ENCODE data around the gene CNPY4.

The CNPY4 gene

GRCh38 chr7:100087055-100087750 is 32.2 kb upstream of the CNPY4 start:
- Mint-ChIP-seq H3K9me3 (no peaks in the 10 kb centered on the region), H3K27ac (no peak overlapping the region), H3K27me3 (peaks cover 6% of the 10 kb centered on the region), H3K4me3 (no peak overlapping the region), H3K4me1 (ENCODE audit: low read depth) (peaks cover 45% of the 10 kb centered on the region), H3K36me3 (ENCODE audit: low read depth) (peaks cover 36% of the 10 kb centered on the region)
- intact Hi-C loops (cut with micrococcal nuclease): loop anchor here (10.0 kb wide), 2 partner anchors 72 to 532 kb away; partner anchors contain the start of genes FAM200A, ZKSCAN1 and ZNF655

DNA sequence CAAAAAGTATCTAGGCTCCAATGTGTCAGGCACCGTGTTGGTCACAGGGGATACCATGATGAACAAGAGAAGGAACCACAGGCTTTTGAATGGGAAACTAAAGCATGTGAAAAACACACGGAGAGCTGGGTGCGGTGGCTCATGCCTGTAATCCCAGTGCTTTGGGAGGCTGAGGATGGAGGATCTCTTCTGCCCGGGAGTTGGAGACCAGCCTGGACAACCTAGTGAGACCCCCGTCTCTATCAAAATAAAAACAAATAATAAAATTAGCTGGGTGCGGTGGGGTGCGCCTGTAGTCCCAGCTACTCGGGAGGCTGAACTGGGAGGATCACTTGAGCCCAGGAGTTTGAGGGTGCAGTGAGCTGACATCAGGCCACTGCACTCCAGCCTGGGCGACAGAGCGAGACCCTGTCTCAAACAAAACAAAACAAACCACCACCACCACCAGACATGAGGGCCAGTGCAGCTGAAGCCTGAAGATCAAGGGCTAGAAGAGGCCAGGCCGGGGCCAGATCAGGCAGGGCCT is 31.3 kb upstream of the CNPY4 start:
- H3K36me3 Mint-ChIP-seq (ENCODE audit: low read depth): peaks cover 46% of the 10 kb centered on the region
- intact Hi-C loops (cut with micrococcal nuclease): loop anchor here (10.0 kb wide), 2 partner anchors 73 to 533 kb away; partner anchors contain the start of genes FAM200A, ZKSCAN1 and ZNF655
- no peaks in the 10 kb centered on the region for H3K9me3 Mint-ChIP-seq
- peak overlapping the region; percentile 93 for H3K4me3 Mint-ChIP-seq
- H3K4me1 Mint-ChIP-seq (ENCODE audit: low read depth): peaks cover 36% of the 10 kb centered on the region
- H3K27me3 Mint-ChIP-seq: peaks cover 4% of the 10 kb centered on the region
- peak overlapping the region; percentile 87 for H3K27ac Mint-ChIP-seq

DNA sequence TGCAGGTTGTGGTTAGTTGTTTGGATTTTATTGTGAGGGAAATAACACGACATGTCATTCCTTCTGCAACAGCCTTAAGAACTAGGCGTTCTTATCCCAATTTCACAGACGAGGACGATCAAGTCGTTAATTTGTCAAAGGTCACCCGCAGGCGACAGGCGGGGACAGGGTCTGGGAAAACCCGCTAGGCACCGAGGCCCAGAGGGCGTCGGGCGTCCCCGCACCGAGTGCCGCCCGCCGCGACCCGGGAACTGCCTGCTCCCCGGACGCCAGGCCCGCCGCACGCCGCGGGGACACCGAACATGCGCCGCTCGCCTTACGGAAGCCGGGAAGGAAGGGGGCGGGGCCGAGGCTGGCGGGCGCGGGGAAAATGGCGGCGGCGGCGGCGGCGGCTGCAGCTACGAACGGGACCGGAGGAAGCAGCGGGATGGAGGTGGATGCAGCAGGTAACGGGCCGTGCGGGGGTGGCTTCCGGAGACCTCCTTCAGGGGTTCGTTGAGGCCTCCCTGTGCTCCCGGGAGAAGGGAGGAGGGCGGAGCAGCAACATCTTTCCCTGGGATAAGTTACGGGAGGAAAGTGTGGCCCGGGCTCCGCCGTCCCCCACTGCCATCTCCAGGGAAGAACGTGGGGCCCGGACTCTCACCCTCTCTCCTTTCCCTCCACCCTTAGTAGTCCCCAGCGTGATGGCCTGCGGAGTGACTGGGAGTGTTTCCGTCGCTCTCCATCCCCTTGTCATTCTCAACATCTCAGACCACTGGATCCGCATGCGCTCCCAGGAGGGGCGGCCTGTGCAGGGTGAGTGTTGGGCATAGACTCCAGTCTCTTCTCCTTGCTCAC is 30.6 kb upstream of the CNPY4 start, which contains the start of gene COPS6:
TSS of gene COPS6 (plus strand) at position 349 of the 837 bp plus-strand sequence. CDS start at position 371, 22 bp downstream.
- peaks cover 34% of the 10 kb centered on the region for H3K4me1 Mint-ChIP-seq (ENCODE audit: low read depth)

GRCh38 chr7:100089458-100090196 is 29.8 kb upstream of the CNPY4 start:
- Mint-ChIP-seq H3K4me1 (ENCODE audit: low read depth) (peaks cover 34% of the 10 kb centered on the region), H3K4me3 (peak overlapping the region; percentile 93), H3K9me3 (no peaks in the 10 kb centered on the region), H3K27ac (peak overlapping the region; percentile 87), H3K36me3 (ENCODE audit: low read depth) (peaks cover 60% of the 10 kb centered on the region), H3K27me3 (no peaks in the 10 kb centered on the region)
- intact Hi-C loops (cut with micrococcal nuclease): loop anchor here (10.0 kb wide), 2 partner anchors 75 to 535 kb away; partner anchors contain the start of genes FAM200A, ZKSCAN1 and ZNF655

More for the DNA sequence above, 30.6 kb upstream of the CNPY4 start, which contains the start of gene COPS6:
- peak within 1 kb of the TSS; percentile 93 for H3K4me3 Mint-ChIP-seq
- H3K36me3 Mint-ChIP-seq (ENCODE audit: low read depth): peaks cover 53% of the 10 kb centered on the region
- peaks cover 1% of the 10 kb centered on the region for H3K27me3 Mint-ChIP-seq
- peak within 1 kb of the TSS; percentile 87 for H3K27ac Mint-ChIP-seq
- no peaks in the 10 kb centered on the region for H3K9me3 Mint-ChIP-seq
- intact Hi-C loops (cut with micrococcal nuclease): loop anchor here (10.0 kb wide), 2 partner anchors 74 to 534 kb away; partner anchors contain the start of genes FAM200A, ZKSCAN1 and ZNF655

DNA sequence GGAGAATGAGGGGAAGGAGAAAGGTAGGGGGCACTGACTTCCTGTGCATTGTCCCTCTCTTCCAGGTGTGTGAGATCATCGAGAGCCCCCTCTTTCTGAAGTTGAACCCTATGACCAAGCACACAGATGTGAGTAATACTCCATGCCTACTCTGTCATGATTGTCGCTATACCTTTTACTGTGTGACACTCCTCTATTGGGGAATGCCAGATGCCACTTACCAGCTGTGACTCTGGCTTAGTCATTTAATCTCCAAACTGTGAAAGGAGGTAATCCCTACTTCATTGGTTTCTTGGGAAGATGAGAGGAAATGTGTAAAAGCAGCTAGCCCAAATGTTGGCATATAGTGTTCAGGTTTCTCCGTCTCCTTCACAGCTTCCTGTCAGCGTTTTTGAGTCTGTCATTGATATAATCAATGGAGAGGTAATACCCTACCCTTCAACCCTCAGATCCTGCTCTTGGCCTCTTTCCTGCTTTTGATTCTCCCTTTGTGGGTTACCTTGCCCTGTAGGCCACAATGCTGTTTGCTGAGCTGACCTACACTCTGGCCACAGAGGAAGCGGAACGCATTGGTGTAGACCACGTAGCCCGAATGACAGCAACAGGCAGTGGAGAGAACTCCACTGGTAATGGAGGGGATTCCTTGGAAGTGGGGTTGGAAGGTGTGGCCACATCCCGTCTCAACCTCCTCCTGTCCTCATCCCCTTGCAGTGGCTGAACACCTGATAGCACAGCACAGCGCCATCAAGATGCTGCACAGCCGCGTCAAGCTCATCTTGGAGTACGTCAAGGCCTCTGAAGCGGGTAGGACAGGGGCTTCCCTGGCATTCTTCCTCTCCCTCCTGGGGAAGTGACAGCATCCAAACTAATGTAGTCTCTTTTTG is 28.7 kb upstream of the CNPY4 start:
- Mint-ChIP-seq H3K4me3 (no peak overlapping the region), H3K27me3 (no peaks in the 10 kb centered on the region), H3K4me1 (ENCODE audit: low read depth) (peaks cover 36% of the 10 kb centered on the region), H3K27ac (no peak overlapping the region), H3K9me3 (no peaks in the 10 kb centered on the region), H3K36me3 (ENCODE audit: low read depth) (peaks cover 72% of the 10 kb centered on the region)
- intact Hi-C loops (cut with micrococcal nuclease): no loop called here

DNA sequence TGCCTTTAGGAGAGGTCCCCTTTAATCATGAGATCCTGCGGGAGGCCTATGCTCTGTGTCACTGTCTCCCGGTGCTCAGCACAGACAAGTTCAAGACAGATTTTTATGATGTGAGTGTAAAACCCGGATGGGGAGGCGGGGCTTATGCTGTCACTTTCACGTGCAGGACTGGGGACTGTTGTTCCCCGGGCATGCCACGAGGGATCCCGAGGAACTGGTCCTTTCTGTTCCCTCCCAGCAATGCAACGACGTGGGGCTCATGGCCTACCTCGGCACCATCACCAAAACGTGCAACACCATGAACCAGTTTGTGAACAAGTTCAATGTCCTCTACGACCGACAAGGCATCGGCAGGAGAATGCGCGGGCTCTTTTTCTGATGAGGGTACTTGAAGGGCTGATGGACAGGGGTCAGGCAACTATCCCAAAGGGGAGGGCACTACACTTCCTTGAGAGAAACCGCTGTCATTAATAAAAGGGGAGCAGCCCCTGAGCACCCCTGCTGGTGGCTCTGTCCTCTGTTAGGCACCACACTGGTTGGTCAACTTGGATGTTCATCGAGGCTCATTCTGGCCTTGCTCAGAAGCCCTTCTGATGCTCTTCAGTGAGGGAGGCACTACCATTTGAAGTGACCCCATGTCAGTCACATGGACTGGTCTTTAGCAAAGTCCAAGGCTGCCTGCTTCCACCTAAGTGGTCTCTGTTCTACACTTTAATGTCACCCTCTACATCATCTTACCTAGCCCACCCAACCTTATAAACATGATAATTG is 27.8 kb upstream of the CNPY4 start:
- Mint-ChIP-seq H3K27me3 (no peaks in the 10 kb centered on the region), H3K9me3 (no peaks in the 10 kb centered on the region), H3K4me3 (no peak overlapping the region), H3K36me3 (ENCODE audit: low read depth) (peaks cover 80% of the 10 kb centered on the region), H3K4me1 (ENCODE audit: low read depth) (peaks cover 34% of the 10 kb centered on the region), H3K27ac (no peak overlapping the region)
- intact Hi-C loops (cut with micrococcal nuclease): no loop called here

DNA sequence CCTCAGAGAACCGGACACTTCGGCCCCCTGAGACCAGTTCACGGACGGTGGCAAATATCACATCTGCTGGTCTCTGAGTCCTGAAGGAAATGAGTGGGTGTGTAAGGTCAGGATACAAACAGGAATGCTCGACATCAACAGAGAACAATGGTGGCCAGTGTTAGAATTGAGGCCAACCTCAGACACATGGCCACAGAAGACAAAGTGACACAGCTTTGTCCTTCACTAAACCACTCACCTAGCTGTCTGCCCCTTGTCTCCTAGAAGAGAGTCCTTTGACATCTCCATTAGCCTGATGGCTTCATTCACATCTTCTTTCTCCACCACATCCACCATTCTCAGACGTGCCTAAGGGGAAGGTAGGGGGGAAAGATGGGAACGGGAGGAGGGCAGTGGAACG is 26.4 kb upstream of the CNPY4 start:
- Mint-ChIP-seq H3K9me3 (no peaks in the 10 kb centered on the region), H3K27ac (no peak overlapping the region), H3K4me1 (ENCODE audit: low read depth) (peaks cover 38% of the 10 kb centered on the region), H3K27me3 (no peaks in the 10 kb centered on the region), H3K36me3 (ENCODE audit: low read depth) (peaks cover 95% of the 10 kb centered on the region), H3K4me3 (no peak overlapping the region)
- intact Hi-C loops (cut with micrococcal nuclease): no loop called here

DNA sequence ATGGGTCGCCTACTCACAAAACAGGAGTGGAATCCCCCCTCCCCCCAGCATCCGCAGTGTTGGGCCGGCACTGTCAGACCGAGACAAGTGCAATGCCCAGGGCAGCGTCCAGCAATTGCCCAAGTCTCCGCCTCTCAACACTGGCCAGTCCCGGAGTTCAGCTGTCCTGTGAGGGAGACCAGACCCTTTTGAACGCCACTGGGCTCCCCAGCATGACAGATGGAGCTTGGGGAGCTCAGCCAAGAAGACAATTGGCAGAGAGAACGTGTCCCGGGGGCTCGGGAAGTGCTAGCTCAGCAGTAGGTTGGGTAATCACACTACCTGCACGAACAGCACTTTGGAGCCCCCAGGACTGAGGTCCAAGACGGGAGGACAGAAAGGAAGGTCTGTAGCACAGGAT is 25.9 kb upstream of the CNPY4 start:
- Mint-ChIP-seq H3K27ac (no peak overlapping the region), H3K36me3 (ENCODE audit: low read depth) (peaks cover 99% of the 10 kb centered on the region), H3K9me3 (no peaks in the 10 kb centered on the region), H3K4me1 (ENCODE audit: low read depth) (peaks cover 42% of the 10 kb centered on the region), H3K4me3 (no peak overlapping the region), H3K27me3 (no peaks in the 10 kb centered on the region)
- intact Hi-C loops (cut with micrococcal nuclease): no loop called here

GRCh38 chr7:100093925-100094486 is 25.4 kb upstream of the CNPY4 start:
- no peaks in the 10 kb centered on the region for H3K9me3 Mint-ChIP-seq
- H3K4me3 Mint-ChIP-seq: no peak overlapping the region
- H3K36me3 Mint-ChIP-seq (ENCODE audit: low read depth): peaks cover 100% of the 10 kb centered on the region
- H3K27me3 Mint-ChIP-seq: no peaks in the 10 kb centered on the region
- intact Hi-C loops (cut with micrococcal nuclease): no loop called here
- no peak overlapping the region for H3K27ac Mint-ChIP-seq
- peaks cover 47% of the 10 kb centered on the region for H3K4me1 Mint-ChIP-seq (ENCODE audit: low read depth)

GRCh38 chr7:100095289-100095688 is 24.1 kb upstream of the CNPY4 start:
- no peak overlapping the region for H3K4me3 Mint-ChIP-seq
- no peaks in the 10 kb centered on the region for H3K9me3 Mint-ChIP-seq
- intact Hi-C loops (cut with micrococcal nuclease): no loop called here
- peaks cover 45% of the 10 kb centered on the region for H3K4me1 Mint-ChIP-seq (ENCODE audit: low read depth)
- H3K36me3 Mint-ChIP-seq (ENCODE audit: low read depth): peaks cover 98% of the 10 kb centered on the region
- H3K27me3 Mint-ChIP-seq: no peaks in the 10 kb centered on the region
- H3K27ac Mint-ChIP-seq: peak overlapping the region; percentile 10

- intact Hi-C loops (cut with micrococcal nuclease): no loop called here
- no peak overlapping the region for H3K4me3 Mint-ChIP-seq
- peak overlapping the region; percentile 10 for H3K27ac Mint-ChIP-seq
- peaks cover 94% of the 10 kb centered on the region for H3K36me3 Mint-ChIP-seq (ENCODE audit: low read depth)
- no peaks in the 10 kb centered on the region for H3K9me3 Mint-ChIP-seq
- H3K27me3 Mint-ChIP-seq: no peaks in the 10 kb centered on the region
- H3K4me1 Mint-ChIP-seq (ENCODE audit: low read depth): peaks cover 41% of the 10 kb centered on the region
Observed at GRCh38 chr7:100095704-100096103, 23.7 kb upstream of the CNPY4 start.

GRCh38 chr7:100098913-100099312 is 20.5 kb upstream of the CNPY4 start:
- Mint-ChIP-seq H3K27me3 (no peaks in the 10 kb centered on the region), H3K27ac (peak overlapping the region; percentile 98), H3K4me1 (ENCODE audit: low read depth) (peaks cover 41% of the 10 kb centered on the region), H3K9me3 (no peaks in the 10 kb centered on the region), H3K36me3 (ENCODE audit: low read depth) (peaks cover 83% of the 10 kb centered on the region), H3K4me3 (no peak overlapping the region)
- intact Hi-C loops (cut with micrococcal nuclease): no loop called here
